Measurements from ENCODE around the gene CPLX1. TPM values are rescaled to one million over a fixed set of nuclear protein-coding genes. Genes with fewer than 3 reads are reported as not detected.
"Not testable (repeated sequence)": the region's sequence is repeated elsewhere in the genome, so short reads cannot be mapped to it uniquely, and the experiment has no call there.

CPLX1 gene
- total and polyA plus RNA-seq, 2 experiments from 2014 or later: 0.79 to 1.8 TPM

- H3K4me3 ChIP-seq: no peak overlapping the region
- no peaks in the 10 kb centered on the region for H3K27me3 ChIP-seq
- H3K9me3 ChIP-seq (ENCODE audit: low read depth): no peaks in the 10 kb centered on the region
- peaks cover 24% of the 10 kb centered on the region for H3K36me3 ChIP-seq
- no peak for TF ChIP-seq CTCF (IDR thresholded peaks at IDR 0.05; ENCODE audit: low read depth, low read length)
- no peak overlapping the region for H3K27ac ChIP-seq
- peaks cover 11% of the 10 kb centered on the region for H3K4me1 ChIP-seq (ENCODE audit: low read depth)
- no peak for DNase-seq (ENCODE audit: low read depth in 1 of 2, low spot score in 1 of 2)
These were observed 48.2 kb downstream of the CPLX1 start for GRCh38 chr4:777520-778262.

- Histone ChIP-seq H3K36me3 (peaks cover 24% of the 10 kb centered on the region), H3K4me3 (no peak overlapping the region), H3K9me3 (ENCODE audit: low read depth) (no peaks in the 10 kb centered on the region), H3K27me3 (no peaks in the 10 kb centered on the region), H3K27ac (no peak overlapping the region), H3K4me1 (ENCODE audit: low read depth) (peaks cover 7% of the 10 kb centered on the region)
- no peak for TF ChIP-seq CTCF (IDR thresholded peaks at IDR 0.05; ENCODE audit: low read depth, low read length)
- DNase-seq (ENCODE audit: low read depth in 1 of 2, low spot score in 1 of 2): no peak
These were observed 49.0 kb downstream of the CPLX1 start for GRCh38 chr4:776743-777441.

- H3K9me3 ChIP-seq (ENCODE audit: low read depth); DNase-seq (ENCODE audit: low read depth in 1 of 2, low spot score in 1 of 2); H3K27me3 ChIP-seq; H3K4me1 ChIP-seq (ENCODE audit: low read depth); H3K4me3 ChIP-seq: not testable (repeated sequence)
- peaks cover 24% of the 10 kb centered on the region for H3K36me3 ChIP-seq
- peak overlapping the region; percentile 4 for H3K27ac ChIP-seq
These were observed 50.4 kb downstream of the CPLX1 start for GRCh38 chr4:775485-775884.

- not testable (repeated sequence) for H3K4me1 ChIP-seq (ENCODE audit: low read depth); H3K9me3 ChIP-seq (ENCODE audit: low read depth); H3K4me3 ChIP-seq; H3K27me3 ChIP-seq; DNase-seq (ENCODE audit: low read depth in 1 of 2, low spot score in 1 of 2)
- Histone ChIP-seq H3K36me3 (peaks cover 22% of the 10 kb centered on the region), H3K27ac (peak overlapping the region; percentile 4)
These were observed 51.4 kb downstream of the CPLX1 start for GRCh38 chr4:774419-775092.

- no peak for TF ChIP-seq CTCF (IDR thresholded peaks at IDR 0.05; ENCODE audit: low read depth, low read length)
- H3K4me1 ChIP-seq (ENCODE audit: low read depth): no peaks in the 10 kb centered on the region
- no peak for DNase-seq (ENCODE audit: low read depth in 1 of 2, low spot score in 1 of 2)
- H3K9me3 ChIP-seq (ENCODE audit: low read depth): no peaks in the 10 kb centered on the region
- H3K27me3 ChIP-seq: no peaks in the 10 kb centered on the region
- H3K27ac ChIP-seq: peak overlapping the region; percentile 64
- H3K4me3 ChIP-seq: no peak overlapping the region
- peaks cover 17% of the 10 kb centered on the region for H3K36me3 ChIP-seq
These were observed 52.7 kb downstream of the CPLX1 start for GRCh38 chr4:773214-773613.

- H3K36me3 ChIP-seq: peaks cover 20% of the 10 kb centered on the region
- no peak for TF ChIP-seq CTCF (IDR thresholded peaks at IDR 0.05; ENCODE audit: low read depth, low read length)
- H3K27me3 ChIP-seq: no peaks in the 10 kb centered on the region
- H3K4me1 ChIP-seq (ENCODE audit: low read depth): no peaks in the 10 kb centered on the region
- DNase-seq (ENCODE audit: low read depth in 1 of 2, low spot score in 1 of 2): no peak
- H3K9me3 ChIP-seq (ENCODE audit: low read depth): no peaks in the 10 kb centered on the region
- H3K27ac ChIP-seq: peak overlapping the region; percentile 64
- no peak overlapping the region for H3K4me3 ChIP-seq
These were observed 53.2 kb downstream of the CPLX1 start for GRCh38 chr4:772776-773175.
